ENCODE results near the gene DUS4L.

DNA sequence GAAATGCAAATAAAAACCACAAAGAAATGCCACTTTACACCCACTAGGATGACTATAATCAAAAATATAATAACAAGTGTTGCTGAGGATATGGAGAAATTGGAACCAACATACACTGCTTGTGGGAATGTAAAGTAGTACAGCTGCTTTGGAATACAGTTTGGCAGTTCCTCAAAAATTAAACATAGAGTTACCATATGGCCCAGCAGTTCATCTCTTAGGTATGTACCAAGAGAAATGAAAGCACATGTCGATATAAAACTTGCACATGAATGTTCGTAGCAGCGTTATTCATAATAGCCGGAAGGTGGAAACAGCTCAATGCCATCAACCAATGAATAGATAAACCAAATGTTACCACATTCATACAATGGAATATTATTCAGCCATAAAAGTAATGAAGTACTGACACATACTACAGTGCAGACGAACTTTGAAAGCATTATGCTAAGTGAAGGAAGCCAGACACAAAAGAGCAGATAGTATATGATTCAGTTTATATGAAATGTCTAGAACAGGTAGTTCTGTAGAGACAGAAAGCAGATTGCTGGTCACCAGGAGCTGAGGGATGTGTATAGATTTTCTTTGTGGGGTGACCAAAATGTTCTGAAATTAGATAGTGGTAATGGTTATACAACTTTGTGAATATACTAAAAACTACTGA, 28.7 kb downstream of the DUS4L start:
- TF ChIP-seq, protein P1, sequence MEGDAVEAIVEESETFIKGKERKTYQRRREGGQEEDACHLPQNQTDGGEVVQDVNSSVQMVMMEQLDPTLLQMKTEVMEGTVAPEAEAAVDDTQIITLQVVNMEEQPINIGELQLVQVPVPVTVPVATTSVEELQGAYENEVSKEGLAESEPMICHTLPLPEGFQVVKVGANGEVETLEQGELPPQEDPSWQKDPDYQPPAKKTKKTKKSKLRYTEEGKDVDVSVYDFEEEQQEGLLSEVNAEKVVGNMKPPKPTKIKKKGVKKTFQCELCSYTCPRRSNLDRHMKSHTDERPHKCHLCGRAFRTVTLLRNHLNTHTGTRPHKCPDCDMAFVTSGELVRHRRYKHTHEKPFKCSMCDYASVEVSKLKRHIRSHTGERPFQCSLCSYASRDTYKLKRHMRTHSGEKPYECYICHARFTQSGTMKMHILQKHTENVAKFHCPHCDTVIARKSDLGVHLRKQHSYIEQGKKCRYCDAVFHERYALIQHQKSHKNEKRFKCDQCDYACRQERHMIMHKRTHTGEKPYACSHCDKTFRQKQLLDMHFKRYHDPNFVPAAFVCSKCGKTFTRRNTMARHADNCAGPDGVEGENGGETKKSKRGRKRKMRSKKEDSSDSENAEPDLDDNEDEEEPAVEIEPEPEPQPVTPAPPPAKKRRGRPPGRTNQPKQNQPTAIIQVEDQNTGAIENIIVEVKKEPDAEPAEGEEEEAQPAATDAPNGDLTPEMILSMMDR (IDR thresholded peaks at IDR 0.05): no peak
- TF ChIP-seq POLR2AphosphoS5 (IDR thresholded peaks at IDR 0.05; ENCODE audit: low read depth, low read length): no peak
